GM19372 (cell line): ENCODE measurements around the gene KDM8.

Source experiments
- ATAC-seq: cut with Tn5 transposase; IDR thresholded peaks from one replicate; pipeline ENCODE4 v1.9.1; 2021; ENCODE audit warnings: mild to moderate bottlenecking, low read depth, moderate library complexity; ENCODE audit not compliant: unreplicated experiment

KDM8 gene

GRCh38 chr16:27214084-27214961 is 11.0 kb downstream of the KDM8 start:
- no peak for ATAC-seq

GRCh38 chr16:27215660-27216059 is 12.3 kb downstream of the KDM8 start:
- ATAC-seq = no peak

- ATAC-seq = no peak
Measured at GRCh38 chr16:27216297-27216885, 13.1 kb downstream of the KDM8 start.

GRCh38 chr16:27217256-27217655 is 13.9 kb downstream of the KDM8 start:
- ATAC-seq = no peak

- ATAC-seq = no peak
Measured at GRCh38 chr16:27218756-27219155, 15.4 kb downstream of the KDM8 start.

- no peak for ATAC-seq
Measured at GRCh38 chr16:27219161-27219560, 15.8 kb downstream of the KDM8 start.

- no peak for ATAC-seq
Measured at GRCh38 chr16:27220120-27220519, 16.8 kb downstream of the KDM8 start.

DNA sequence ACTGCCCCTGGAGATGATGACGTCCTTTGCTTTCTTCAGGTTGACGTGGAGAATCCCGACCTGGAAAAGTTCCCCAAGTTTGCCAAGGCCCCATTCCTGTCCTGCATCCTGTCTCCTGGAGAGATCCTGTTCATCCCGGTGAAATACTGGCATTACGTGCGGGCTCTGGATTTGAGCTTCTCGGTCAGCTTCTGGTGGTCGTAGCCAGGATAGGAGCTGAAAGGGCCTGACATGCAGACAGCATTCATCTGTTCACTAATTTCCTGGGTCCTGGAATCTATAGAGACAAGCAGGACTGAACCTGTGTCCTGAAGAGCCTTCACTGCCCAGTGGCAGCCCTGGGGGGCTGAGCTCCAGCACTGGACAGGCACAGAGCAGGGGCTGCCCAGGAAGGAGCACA is 17.2 kb downstream of the KDM8 start:
- ATAC-seq = no peak

DNA sequence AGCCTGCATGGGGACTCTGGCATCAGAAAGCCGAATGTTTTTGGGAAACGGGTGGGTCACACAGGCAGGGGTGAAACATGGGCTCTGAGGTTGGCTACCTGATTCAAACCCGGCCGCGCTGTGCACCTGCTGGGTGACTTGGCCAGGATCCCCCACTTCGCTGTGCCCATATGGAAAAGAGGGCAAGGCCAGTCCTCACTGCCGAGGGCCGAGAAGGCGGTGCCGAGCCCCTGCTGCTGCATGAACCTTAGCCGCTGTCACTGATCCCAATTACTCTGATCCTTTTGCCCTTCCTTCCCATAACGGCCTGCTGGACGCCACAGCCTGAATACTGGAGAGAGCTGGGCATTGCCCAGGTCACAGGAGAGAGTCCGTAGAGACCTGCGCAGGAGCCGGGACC is 17.7 kb downstream of the KDM8 start:
- ATAC-seq = no peak

- no peak for ATAC-seq
Measured at GRCh38 chr16:27221576-27222248, 18.4 kb downstream of the KDM8 start.

GRCh38 chr16:27222249-27223225 is 19.2 kb downstream of the KDM8 start:
- no peak for ATAC-seq

DNA sequence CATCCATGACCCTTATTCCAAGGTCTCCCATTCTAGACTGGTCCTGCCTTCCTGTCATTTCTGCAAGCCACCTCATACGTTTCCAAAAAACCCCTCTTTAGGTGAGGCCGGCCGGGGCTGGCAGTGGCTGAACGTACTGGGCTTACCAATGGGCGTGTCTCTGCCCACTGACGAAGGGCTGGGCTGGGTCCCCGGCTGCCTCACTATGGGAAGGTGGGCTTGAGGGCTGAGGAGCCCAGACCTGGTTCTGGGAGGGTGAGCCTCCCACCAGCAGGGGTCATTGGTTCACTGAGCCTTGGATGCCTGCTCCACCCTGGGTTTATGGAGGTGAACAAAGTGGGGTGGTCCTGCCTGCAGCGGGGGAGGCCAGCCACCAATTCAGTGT is 19.9 kb downstream of the KDM8 start:
- ATAC-seq = no peak

DNA sequence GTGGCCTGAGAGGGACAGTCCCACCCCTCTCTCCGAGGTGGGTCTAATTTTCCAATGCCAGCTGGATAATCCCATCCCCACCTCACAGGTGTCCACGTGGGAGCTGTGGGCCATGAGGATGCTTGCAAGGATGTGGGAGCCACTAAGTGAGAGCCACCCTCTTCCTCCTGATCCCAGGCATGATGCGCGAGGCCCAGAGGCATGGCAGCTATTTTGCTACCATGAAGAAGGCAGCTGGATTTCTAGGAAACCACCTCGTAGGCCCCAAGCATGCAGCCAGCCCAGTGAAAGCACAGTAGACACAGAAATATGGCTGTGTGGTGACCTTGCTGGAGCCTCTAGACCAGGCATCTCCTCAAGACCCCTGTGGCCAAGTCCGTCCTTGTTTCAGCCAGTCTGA is 20.4 kb downstream of the KDM8 start:
- ATAC-seq = no peak

DNA sequence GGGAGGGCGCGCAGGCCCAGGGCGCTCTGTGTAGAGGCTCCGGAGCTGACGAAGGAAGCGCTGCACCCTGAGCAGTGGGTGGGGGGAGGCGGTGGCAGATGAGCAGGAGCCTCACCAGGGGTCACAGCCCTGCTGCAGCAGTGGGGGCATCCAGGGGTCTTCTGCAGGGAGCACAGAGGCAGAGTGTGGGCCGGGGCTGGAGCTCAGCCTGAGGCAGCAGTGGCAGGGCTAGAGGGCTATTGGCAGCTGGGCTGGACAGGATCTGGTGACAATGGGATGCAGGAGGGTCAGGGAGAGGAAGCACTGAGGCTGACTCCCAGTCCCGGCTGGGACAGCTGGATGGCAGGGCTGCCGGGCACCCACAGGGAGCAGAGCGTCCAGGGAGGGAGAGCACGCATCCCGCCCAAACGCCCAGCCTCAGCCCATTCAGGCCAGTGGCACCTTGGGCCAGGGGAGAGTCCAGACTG is 21.0 kb downstream of the KDM8 start:
- ATAC-seq = no peak

DNA sequence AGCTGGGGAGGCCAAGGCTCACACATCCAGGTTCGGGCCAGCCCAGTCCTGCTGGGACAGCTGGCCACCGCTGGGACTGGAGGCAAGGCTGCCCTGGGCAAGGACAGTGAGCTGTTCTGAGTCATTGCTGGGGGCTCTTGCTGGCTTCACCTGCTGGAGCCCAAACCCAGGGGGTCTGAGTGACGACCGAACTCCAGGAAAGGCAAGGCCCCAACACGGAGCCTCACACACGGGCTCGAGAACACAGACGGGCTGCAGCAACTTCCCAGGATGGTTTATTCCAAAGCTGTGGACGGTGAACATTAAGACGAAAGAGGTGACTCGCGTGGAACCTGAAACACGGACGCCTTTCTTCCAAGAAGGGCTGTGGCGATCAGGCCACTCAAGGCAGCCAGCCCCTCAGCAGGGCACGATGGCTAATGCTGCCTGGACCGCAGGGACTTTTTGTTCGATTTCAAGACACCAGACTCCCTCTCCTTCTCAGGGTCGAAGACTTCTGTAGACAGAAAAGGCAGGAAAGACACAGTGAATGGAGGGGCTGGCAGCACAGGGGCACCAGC is 21.5 kb downstream of the KDM8 start:
- ATAC-seq = no peak

DNA sequence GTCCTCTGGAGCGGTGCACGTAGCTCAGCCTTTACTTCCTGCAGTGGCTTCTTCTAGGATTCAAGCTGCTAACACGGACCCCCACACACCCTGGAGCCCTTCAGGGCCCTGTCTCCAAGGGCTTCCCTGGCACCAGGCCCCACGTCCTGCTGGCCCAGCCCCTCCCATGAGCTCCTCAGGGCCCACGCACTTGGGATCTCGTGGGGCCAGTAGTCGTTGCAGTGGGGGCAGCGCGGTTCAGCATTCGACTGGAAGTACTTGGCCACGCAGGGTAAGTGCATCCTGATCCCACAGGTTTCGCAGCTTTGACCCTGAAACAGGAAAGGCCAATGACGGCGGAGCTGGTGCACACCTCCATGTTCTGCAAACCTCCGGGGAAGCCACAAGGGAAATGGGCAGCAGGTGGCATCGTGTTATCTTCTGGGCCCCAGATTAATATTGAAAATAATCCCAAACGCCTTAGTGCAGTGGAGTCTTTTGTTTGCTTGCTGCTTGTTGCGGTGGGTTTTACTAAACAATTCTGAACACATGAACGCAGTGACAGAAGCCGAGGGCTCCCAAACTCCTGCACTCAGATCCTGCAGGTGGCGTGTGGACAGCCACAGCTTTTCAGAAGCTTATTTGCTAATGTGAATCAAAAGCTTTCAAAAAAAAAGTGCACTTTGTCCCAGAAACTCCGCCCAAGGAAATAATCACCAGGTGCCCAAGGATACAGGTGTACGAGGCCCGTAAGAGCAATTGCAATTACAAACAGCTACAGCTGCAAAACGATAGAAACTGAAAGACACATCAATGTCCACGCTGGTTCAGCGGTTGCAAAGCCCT is 22.4 kb downstream of the KDM8 start:
- ATAC-seq = no peak

DNA sequence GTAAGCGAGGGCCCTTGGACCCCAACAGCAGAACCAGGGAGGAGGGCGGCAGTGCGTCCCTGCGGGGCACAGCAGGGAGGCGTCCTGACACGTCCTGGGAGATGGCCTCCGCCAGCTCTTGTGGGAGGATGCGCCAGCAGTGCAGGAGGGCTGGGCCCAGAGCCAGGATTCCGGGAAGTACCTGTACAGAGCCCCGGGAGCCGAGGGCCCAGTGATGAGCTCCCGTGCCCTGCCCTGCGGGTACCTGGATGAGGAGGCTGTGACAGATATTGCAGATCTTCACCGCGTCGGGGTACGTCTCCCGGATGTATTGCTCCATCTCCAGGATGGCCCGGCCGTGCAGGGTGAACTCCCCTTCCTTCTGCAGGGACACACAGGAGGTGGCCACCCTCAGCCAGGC is 23.1 kb downstream of the KDM8 start:
- no peak for ATAC-seq

- ATAC-seq = no peak
Measured at GRCh38 chr16:27226976-27227705, 23.8 kb downstream of the KDM8 start.

GRCh38 chr16:27228045-27228444 is 24.7 kb downstream of the KDM8 start:
- ATAC-seq = no peak
